A673 (cell line): ENCODE measurements around the gene GOT2.

ENCODE experiments used
- EZH2 ChIP-seq: fragments of 200-600 bp; sonication (generic); IDR thresholded peaks from 2 replicates; pipeline ENCODE4 v1.6.1; 2017; ENCODE audit warnings: borderline replicate concordance, low read depth, mild to moderate bottlenecking, mixed read lengths, antibody characterized with exemption, low read length; ENCODE audit not compliant: poor library complexity, severe bottlenecking
- TF ChIP-seq, protein P1 (sequence below): fragments of 300-800, 200-600 bp; sonication (generic); conservative IDR thresholded peaks from 2 replicates; pipeline ENCODE4 v1.5.1; 2017; ENCODE audit warnings: low read depth, mild to moderate bottlenecking, antibody characterized with exemption, low read length, moderate library complexity, mixed read lengths

DNA sequence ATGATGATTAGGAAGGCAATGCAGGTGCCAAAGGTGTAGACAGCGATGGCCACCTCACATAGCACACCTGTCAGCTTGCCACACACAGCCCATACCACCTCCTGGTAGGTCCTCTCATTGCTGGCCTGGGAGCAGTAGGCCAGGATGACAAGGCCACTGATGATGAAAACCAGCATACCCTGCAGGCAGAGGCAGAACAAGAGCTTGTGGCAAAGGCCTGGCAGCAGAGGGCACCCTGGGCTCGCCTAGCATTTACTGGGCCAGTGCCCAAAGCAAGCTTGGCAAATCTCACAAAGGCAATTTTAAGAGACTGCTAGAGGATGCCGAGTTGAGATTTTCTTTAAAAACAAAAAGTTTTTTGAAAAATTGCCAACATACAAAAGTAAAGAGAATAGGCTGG, 55.4 kb downstream of the GOT2 start:
- TF ChIP-seq, protein P1, sequence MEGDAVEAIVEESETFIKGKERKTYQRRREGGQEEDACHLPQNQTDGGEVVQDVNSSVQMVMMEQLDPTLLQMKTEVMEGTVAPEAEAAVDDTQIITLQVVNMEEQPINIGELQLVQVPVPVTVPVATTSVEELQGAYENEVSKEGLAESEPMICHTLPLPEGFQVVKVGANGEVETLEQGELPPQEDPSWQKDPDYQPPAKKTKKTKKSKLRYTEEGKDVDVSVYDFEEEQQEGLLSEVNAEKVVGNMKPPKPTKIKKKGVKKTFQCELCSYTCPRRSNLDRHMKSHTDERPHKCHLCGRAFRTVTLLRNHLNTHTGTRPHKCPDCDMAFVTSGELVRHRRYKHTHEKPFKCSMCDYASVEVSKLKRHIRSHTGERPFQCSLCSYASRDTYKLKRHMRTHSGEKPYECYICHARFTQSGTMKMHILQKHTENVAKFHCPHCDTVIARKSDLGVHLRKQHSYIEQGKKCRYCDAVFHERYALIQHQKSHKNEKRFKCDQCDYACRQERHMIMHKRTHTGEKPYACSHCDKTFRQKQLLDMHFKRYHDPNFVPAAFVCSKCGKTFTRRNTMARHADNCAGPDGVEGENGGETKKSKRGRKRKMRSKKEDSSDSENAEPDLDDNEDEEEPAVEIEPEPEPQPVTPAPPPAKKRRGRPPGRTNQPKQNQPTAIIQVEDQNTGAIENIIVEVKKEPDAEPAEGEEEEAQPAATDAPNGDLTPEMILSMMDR: no peak
- no peak for TF ChIP-seq EZH2
